Measurements from ENCODE around the gene ATG2B.

The ATG2B gene

GRCh38 chr14:96362965-96363750 lies at the start of gene ATG2B, which contains the start of gene GSKIP:
Gene ATG2B (minus strand): TSS chr14:96363341. CDS start chr14:96362976, 365 bp downstream.
Gene GSKIP (plus strand): TSS chr14:96363526. CDS start chr14:96382248, 18,722 bp downstream.
- DNase-seq = peak; percentile 65

GRCh38 chr14:96410119-96410518 lies 47.0 kb upstream of the ATG2B start:
- no peak for DNase-seq

GRCh38 chr14:96409701-96410100 lies 46.6 kb upstream of the ATG2B start:
- DNase-seq = no peak

GRCh38 chr14:96408608-96409007 lies 45.5 kb upstream of the ATG2B start:
- no peak for DNase-seq

- DNase-seq = no peak
Observed at GRCh38 chr14:96407935-96408570, 44.9 kb upstream of the ATG2B start.

GRCh38 chr14:96405677-96406076 lies 42.5 kb upstream of the ATG2B start:
- DNase-seq = no peak

GRCh38 chr14:96403409-96403808 lies 40.3 kb upstream of the ATG2B start:
- DNase-seq = no peak

- DNase-seq = no peak
Observed at GRCh38 chr14:96400495-96400894, 37.4 kb upstream of the ATG2B start.

- no peak for DNase-seq
Observed at GRCh38 chr14:96399405-96399804, 36.3 kb upstream of the ATG2B start.

GRCh38 chr14:96398921-96399320 lies 35.8 kb upstream of the ATG2B start:
- DNase-seq = no peak

- no peak for DNase-seq
Observed at GRCh38 chr14:96398432-96398831, 35.3 kb upstream of the ATG2B start.

- no peak for DNase-seq
Observed at GRCh38 chr14:96394047-96394815, 31.1 kb upstream of the ATG2B start.

- DNase-seq = no peak
Observed at GRCh38 chr14:96393071-96393691, 30.0 kb upstream of the ATG2B start.

- peak; percentile 92 for DNase-seq
Observed at GRCh38 chr14:96391293-96392118, 28.4 kb upstream of the ATG2B start.

- no peak for DNase-seq
Observed at GRCh38 chr14:96390965-96391292, 27.8 kb upstream of the ATG2B start.

GRCh38 chr14:96385385-96385784 lies 22.2 kb upstream of the ATG2B start:
- DNase-seq = no peak

GRCh38 chr14:96384740-96385139 lies 21.6 kb upstream of the ATG2B start:
- DNase-seq = no peak

- no peak for DNase-seq
Observed at GRCh38 chr14:96384053-96384452, 20.9 kb upstream of the ATG2B start.

- DNase-seq = no peak
Observed at GRCh38 chr14:96383445-96383844, 20.3 kb upstream of the ATG2B start.

GRCh38 chr14:96380735-96381134 lies 17.6 kb upstream of the ATG2B start:
- DNase-seq = no peak

GRCh38 chr14:96376093-96376492 lies 13.0 kb upstream of the ATG2B start:
- DNase-seq = no peak

GRCh38 chr14:96373538-96373937 lies 10.4 kb upstream of the ATG2B start:
- no peak for DNase-seq

All from NCI-H446 treated with DMSO at 0.1 percent for 48 hours (cell line).